NT2/D1 (cell line): ENCODE data around the gene KLHL11.
"Not testable (repeated sequence)": the region's sequence is repeated elsewhere in the genome, so short reads cannot be mapped to it uniquely, and the experiment has no call there.

Source experiments
- DNase-seq: peaks from one replicate; pipeline ENCODE4 v3.0.0-alpha.2; 2011; ENCODE audit warnings: low read depth, low spot score
- H3K27me3 ChIP-seq: 2 replicates; pipeline ENCODE4 v1.6.0; 2011; ENCODE audit warnings: mild to moderate bottlenecking; ENCODE audit not compliant: insufficient read length, insufficient read depth
- H3K36me3 ChIP-seq: 2 replicates; pipeline ENCODE4 v1.6.1; 2011; ENCODE audit warnings: mild to moderate bottlenecking, low read length, mixed read lengths; ENCODE audit not compliant: insufficient read depth, insufficient read length
- H3K4me1 ChIP-seq: 2 replicates; pipeline ENCODE4 v1.5.1; 2011; ENCODE audit not compliant: insufficient read depth, insufficient read length
- H3K4me3 ChIP-seq: 2 replicates; pipeline ENCODE4 v1.5.1; 2011; ENCODE audit warnings: low read depth; ENCODE audit not compliant: insufficient read length
- H3K9ac ChIP-seq: 2 replicates; pipeline ENCODE4 v1.6.0; 2011; ENCODE audit warnings: low read depth; ENCODE audit not compliant: insufficient read length
- H3K9me3 ChIP-seq: 2 replicates; pipeline ENCODE4 v1.5.1; 2011; ENCODE audit warnings: mild to moderate bottlenecking, low read length; ENCODE audit not compliant: insufficient read depth
- SUZ12 ChIP-seq: IDR thresholded peaks from 2 replicates; pipeline ENCODE4 v1.6.1; 2011; ENCODE audit not compliant: insufficient read length, insufficient read depth; ENCODE audit errors: extremely low read depth
- YY1 ChIP-seq: IDR thresholded peaks from 2 replicates; pipeline ENCODE4 v1.6.1; 2011; ENCODE audit not compliant: insufficient read length, insufficient read depth
- ZNF274 ChIP-seq: IDR thresholded peaks from 2 replicates; pipeline ENCODE4 v1.6.1; 2011; ENCODE audit warnings: mild to moderate bottlenecking, low read depth, low read length

The KLHL11 gene

GRCh38 chr17:41885733-41886132, 20.5 kb upstream of the KLHL11 start:
- Histone ChIP-seq H3K9ac (no peak overlapping the region), H3K4me1 (no peaks in the 10 kb centered on the region), H3K9me3 (no peaks in the 10 kb centered on the region), H3K4me3 (no peak overlapping the region), H3K36me3 (peaks cover 90% of the 10 kb centered on the region), H3K27me3 (no peaks in the 10 kb centered on the region)
- no peak for DNase-seq
- TF ChIP-seq ZNF274 (no peak), YY1 (no peak), SUZ12 (no peak)

GRCh38 chr17:41882756-41883155, 17.5 kb upstream of the KLHL11 start:
- no peak for DNase-seq
- Histone ChIP-seq H3K9ac (no peak overlapping the region), H3K27me3 (no peaks in the 10 kb centered on the region), H3K4me3 (no peak overlapping the region), H3K9me3 (peaks cover 11% of the 10 kb centered on the region; the same call in 1 of the 2 replicates), H3K36me3 (peaks cover 96% of the 10 kb centered on the region), H3K4me1 (no peaks in the 10 kb centered on the region)
- TF ChIP-seq SUZ12 (no peak), YY1 (no peak), ZNF274 (no peak)

- Histone ChIP-seq H3K9ac (no peak overlapping the region), H3K4me1 (no peaks in the 10 kb centered on the region), H3K27me3 (no peaks in the 10 kb centered on the region), H3K9me3 (peaks cover 20% of the 10 kb centered on the region; the same call in 1 of the 2 replicates), H3K4me3 (no peak overlapping the region), H3K36me3 (peaks cover 81% of the 10 kb centered on the region)
- DNase-seq: no peak
- TF ChIP-seq YY1: no peak
- no peak for TF ChIP-seq ZNF274
- no peak for TF ChIP-seq SUZ12
These were observed 14.9 kb upstream of the KLHL11 start for GRCh38 chr17:41880130-41880529.

- peaks cover 23% of the 10 kb centered on the region; the same call in 1 of the 2 replicates for H3K9me3 ChIP-seq
- not testable (repeated sequence) for H3K27me3 ChIP-seq, DNase-seq, H3K9ac ChIP-seq, H3K4me1 ChIP-seq, H3K4me3 ChIP-seq
- peaks cover 81% of the 10 kb centered on the region for H3K36me3 ChIP-seq
These were observed 9.1 kb upstream of the KLHL11 start for GRCh38 chr17:41874293-41874670.

- Histone ChIP-seq H3K9ac (no peak overlapping the region), H3K4me3 (no peak overlapping the region), H3K27me3 (no peaks in the 10 kb centered on the region), H3K36me3 (peaks cover 81% of the 10 kb centered on the region), H3K9me3 (peaks cover 21% of the 10 kb centered on the region; the same call in 1 of the 2 replicates), H3K4me1 (no peaks in the 10 kb centered on the region)
- TF ChIP-seq SUZ12 (no peak), ZNF274 (no peak), YY1 (no peak)
- no peak for DNase-seq
These were observed 8.5 kb upstream of the KLHL11 start for GRCh38 chr17:41873559-41874292.

GRCh38 chr17:41871789-41872188, 6.6 kb upstream of the KLHL11 start:
- Histone ChIP-seq H3K4me3 (no peak overlapping the region), H3K9ac (no peak overlapping the region), H3K36me3 (peaks cover 78% of the 10 kb centered on the region)

GRCh38 chr17:41870627-41871026, 5.4 kb upstream of the KLHL11 start:
- H3K4me1 ChIP-seq: no peaks in the 10 kb centered on the region
- no peaks in the 10 kb centered on the region for H3K27me3 ChIP-seq
- H3K36me3 ChIP-seq: peaks cover 81% of the 10 kb centered on the region
- H3K9ac ChIP-seq: no peak overlapping the region
- DNase-seq: no peak
- TF ChIP-seq ZNF274 (no peak), SUZ12 (no peak), YY1 (no peak)
- H3K9me3 ChIP-seq: peaks cover 4% of the 10 kb centered on the region; the same call in 1 of the 2 replicates
- no peak overlapping the region for H3K4me3 ChIP-seq

More at GRCh38 chr17:41871789-41872188, 6.6 kb upstream of the KLHL11 start:
- no peak for DNase-seq
- peaks cover 4% of the 10 kb centered on the region; the same call in 1 of the 2 replicates for H3K9me3 ChIP-seq
- no peaks in the 10 kb centered on the region for H3K4me1 ChIP-seq
- TF ChIP-seq YY1: no peak
- no peak for TF ChIP-seq SUZ12
- TF ChIP-seq ZNF274: no peak
- no peaks in the 10 kb centered on the region for H3K27me3 ChIP-seq

GRCh38 chr17:41870097-41870496, 4.9 kb upstream of the KLHL11 start:
- Histone ChIP-seq H3K27me3 (no peaks in the 10 kb centered on the region), H3K9ac (no peak overlapping the region), H3K4me1 (no peaks in the 10 kb centered on the region), H3K4me3 (no peak overlapping the region), H3K36me3 (peaks cover 80% of the 10 kb centered on the region), H3K9me3 (peaks cover 2% of the 10 kb centered on the region; the same call in 1 of the 2 replicates)
- TF ChIP-seq SUZ12: no peak
- no peak for TF ChIP-seq YY1
- no peak for TF ChIP-seq ZNF274
- no peak for DNase-seq
